ENCODE results near the gene CYP21A2.

Gene CYP21A2

GRCh38 chr6:32085759-32086459, 47.7 kb downstream of the CYP21A2 start:
- Histone ChIP-seq H3K9me3 (ENCODE audit: control insufficient read depth, insufficient read depth, low read depth, low read length) (no peaks in the 10 kb centered on the region), H3K4me1 (ENCODE audit: control insufficient read depth, insufficient read depth, low read length) (peaks cover 11% of the 10 kb centered on the region; the same call in 1 of the 2 replicates), H3K4me3 (ENCODE audit: low read depth, low read length) (no peak overlapping the region), H3K9ac (ENCODE audit: low read length) (no peak overlapping the region), H3K27ac (ENCODE audit: low read depth, low read length) (no peak overlapping the region), H3K36me3 (ENCODE audit: control insufficient read depth, insufficient read depth, low read length) (no peaks in the 10 kb centered on the region), H3K27me3 (ENCODE audit: control insufficient read depth, insufficient read depth, low read length) (peaks cover 21% of the 10 kb centered on the region)

GRCh38 chr6:32086661-32087573, 48.7 kb downstream of the CYP21A2 start:
- Histone ChIP-seq H3K9me3 (ENCODE audit: control insufficient read depth, insufficient read depth, low read depth, low read length) (no peaks in the 10 kb centered on the region), H3K27me3 (ENCODE audit: control insufficient read depth, insufficient read depth, low read length) (peaks cover 21% of the 10 kb centered on the region), H3K36me3 (ENCODE audit: control insufficient read depth, insufficient read depth, low read length) (no peaks in the 10 kb centered on the region), H3K27ac (ENCODE audit: low read depth, low read length) (no peak overlapping the region), H3K4me3 (ENCODE audit: low read depth, low read length) (peak overlapping the region; percentile 38; the same call in 1 of the 2 replicates), H3K9ac (ENCODE audit: low read length) (no peak overlapping the region), H3K4me1 (ENCODE audit: control insufficient read depth, insufficient read depth, low read length) (peaks cover 9% of the 10 kb centered on the region; the same call in 1 of the 2 replicates)

- no peaks in the 10 kb centered on the region for H3K36me3 ChIP-seq (ENCODE audit: control insufficient read depth, insufficient read depth, low read length)
- no peak overlapping the region for H3K9ac ChIP-seq (ENCODE audit: low read length)
- H3K9me3 ChIP-seq (ENCODE audit: control insufficient read depth, insufficient read depth, low read depth, low read length), result no peaks in the 10 kb centered on the region
- peaks cover 21% of the 10 kb centered on the region for H3K27me3 ChIP-seq (ENCODE audit: control insufficient read depth, insufficient read depth, low read length)
- peak overlapping the region; percentile 42 for H3K4me3 ChIP-seq (ENCODE audit: low read depth, low read length)
- H3K4me1 ChIP-seq (ENCODE audit: control insufficient read depth, insufficient read depth, low read length), result peaks cover 9% of the 10 kb centered on the region; the same call in 1 of the 2 replicates
- no peak overlapping the region for H3K27ac ChIP-seq (ENCODE audit: low read depth, low read length)
Measured at GRCh38 chr6:32087574-32088486, 49.6 kb downstream of the CYP21A2 start.

- peaks cover 21% of the 10 kb centered on the region for H3K27me3 ChIP-seq (ENCODE audit: control insufficient read depth, insufficient read depth, low read length)
- H3K9ac ChIP-seq (ENCODE audit: low read length), result no peak overlapping the region
- H3K4me3 ChIP-seq (ENCODE audit: low read depth, low read length), result no peak overlapping the region
- H3K36me3 ChIP-seq (ENCODE audit: control insufficient read depth, insufficient read depth, low read length), result no peaks in the 10 kb centered on the region
- no peak overlapping the region for H3K27ac ChIP-seq (ENCODE audit: low read depth, low read length)
- peaks cover 9% of the 10 kb centered on the region; the same call in 1 of the 2 replicates for H3K4me1 ChIP-seq (ENCODE audit: control insufficient read depth, insufficient read depth, low read length)
- H3K9me3 ChIP-seq (ENCODE audit: control insufficient read depth, insufficient read depth, low read depth, low read length), result no peaks in the 10 kb centered on the region
Measured at GRCh38 chr6:32088487-32089049, 50.4 kb downstream of the CYP21A2 start.

- peaks cover 21% of the 10 kb centered on the region for H3K27me3 ChIP-seq (ENCODE audit: control insufficient read depth, insufficient read depth, low read length)
- no peak overlapping the region for H3K27ac ChIP-seq (ENCODE audit: low read depth, low read length)
- no peak overlapping the region for H3K9ac ChIP-seq (ENCODE audit: low read length)
- H3K9me3 ChIP-seq (ENCODE audit: control insufficient read depth, insufficient read depth, low read depth, low read length), result no peaks in the 10 kb centered on the region
- peaks cover 9% of the 10 kb centered on the region; the same call in 1 of the 2 replicates for H3K4me1 ChIP-seq (ENCODE audit: control insufficient read depth, insufficient read depth, low read length)
- no peaks in the 10 kb centered on the region for H3K36me3 ChIP-seq (ENCODE audit: control insufficient read depth, insufficient read depth, low read length)
- no peak overlapping the region for H3K4me3 ChIP-seq (ENCODE audit: low read depth, low read length)
Measured at GRCh38 chr6:32089082-32089828, 51.0 kb downstream of the CYP21A2 start.

All from HUES6 (cell line).